CD1c-positive myeloid dendritic cell (primary cell): Measurements from ENCODE around the gene RPS6KL1.

Experiments
- DNase-seq: peaks from one replicate; pipeline ENCODE4 v3.0.0-alpha.2; 2016; ENCODE audit errors: extremely low spot score

The RPS6KL1 gene

GRCh38 chr14:74922752-74923401 is at the start of gene RPS6KL1:
Gene RPS6KL1, minus strand, starts transcription at chr14:74923260. Its CDS starts 1,719 bp downstream, at chr14:74921541.
- DNase-seq = peak; percentile 87

GRCh38 chr14:74968811-74969210 is 45.8 kb upstream of the RPS6KL1 start:
- no peak for DNase-seq

GRCh38 chr14:74965486-74966153 is 42.6 kb upstream of the RPS6KL1 start:
- no peak for DNase-seq

- no peak for DNase-seq
These were observed 41.9 kb upstream of the RPS6KL1 start for GRCh38 chr14:74964787-74965485.

GRCh38 chr14:74963705-74964271 is 40.7 kb upstream of the RPS6KL1 start:
- DNase-seq = no peak

- DNase-seq = no peak
These were observed 40.2 kb upstream of the RPS6KL1 start for GRCh38 chr14:74963178-74963704.

- DNase-seq = peak; percentile 80
These were observed 39.4 kb upstream of the RPS6KL1 start for GRCh38 chr14:74962493-74962892.

GRCh38 chr14:74962046-74962445 is 39.0 kb upstream of the RPS6KL1 start:
- DNase-seq = peak; percentile 56

GRCh38 chr14:74961238-74961911 is 38.3 kb upstream of the RPS6KL1 start:
- no peak for DNase-seq

- no peak for DNase-seq
These were observed 37.7 kb upstream of the RPS6KL1 start for GRCh38 chr14:74960736-74961135.

GRCh38 chr14:74959596-74960180 is 36.6 kb upstream of the RPS6KL1 start:
- DNase-seq = peak; percentile 36

GRCh38 chr14:74956280-74957072 is 33.4 kb upstream of the RPS6KL1 start:
- no peak for DNase-seq

GRCh38 chr14:74956027-74956279 is 32.9 kb upstream of the RPS6KL1 start:
- DNase-seq = no peak

GRCh38 chr14:74955229-74956026 is 32.4 kb upstream of the RPS6KL1 start, which contains the start of gene PGF:
Gene PGF, minus strand, starts transcription at chr14:74955597. Its CDS starts 355 bp downstream, at chr14:74955242.
- DNase-seq = peak; percentile 78

GRCh38 chr14:74954947-74955228 is 31.8 kb upstream of the RPS6KL1 start:
- DNase-seq = no peak

- no peak for DNase-seq
These were observed 31.3 kb upstream of the RPS6KL1 start for GRCh38 chr14:74954232-74954946.

- no peak for DNase-seq
These were observed 30.6 kb upstream of the RPS6KL1 start for GRCh38 chr14:74953686-74954085.

GRCh38 chr14:74952697-74953484 is 29.8 kb upstream of the RPS6KL1 start:
- DNase-seq = no peak
